Esophagus mucosa (tissue), 1 donor: Measurements from ENCODE around the gene JAM3. TPM values are rescaled to one million over a fixed set of nuclear protein-coding genes. Genes with fewer than 3 reads are reported as not detected.

Experiments
- ATAC-seq: fragments of 200-7000 bp; cut with Tn5 transposase; one replicate; pipeline ENCODE4 v1.9.1; 2020
- total RNA-seq: library from RNA; stranded (reverse); gene quantifications from one replicate; pipeline ENCODE4 v1.2.4, GENCODE V29; 2023
- donor health status: DM: yes; HTN: yes; CAD: no.

Gene JAM3
- 1.7 TPM for total RNA-seq

- ATAC-seq: peak; percentile 83
Observed at GRCh38 chr11:134068829-134069425, at the start of gene JAM3. JAM3 (plus strand) TSS chr11:134069072; CDS start chr11:134069084, 12 bp downstream.

- ATAC-seq: no peak
Observed at GRCh38 chr11:134019500-134019899, 49.4 kb upstream of the JAM3 start.

- ATAC-seq: no peak
Observed at GRCh38 chr11:134020598-134020997, 48.3 kb upstream of the JAM3 start.

- no peak for ATAC-seq
Observed at GRCh38 chr11:134021326-134021725, 47.5 kb upstream of the JAM3 start.

- ATAC-seq: no peak
Observed at GRCh38 chr11:134022748-134023147, 46.1 kb upstream of the JAM3 start.

GRCh38 chr11:134024420-134025081 is 44.3 kb upstream of the JAM3 start:
- peak; percentile 88 for ATAC-seq

GRCh38 chr11:134025082-134025429 is 43.8 kb upstream of the JAM3 start:
- no peak for ATAC-seq

GRCh38 chr11:134026655-134027343 is 42.1 kb upstream of the JAM3 start:
- ATAC-seq: no peak

GRCh38 chr11:134027671-134028070 is 41.2 kb upstream of the JAM3 start:
- ATAC-seq: no peak

GRCh38 chr11:134028368-134028920 is 40.4 kb upstream of the JAM3 start:
- no peak for ATAC-seq

- ATAC-seq: no peak
Observed at GRCh38 chr11:134030853-134031252, 38.0 kb upstream of the JAM3 start.

- ATAC-seq: no peak
Observed at GRCh38 chr11:134032043-134032442, 36.8 kb upstream of the JAM3 start.

- no peak for ATAC-seq
Observed at GRCh38 chr11:134032501-134033091, 36.3 kb upstream of the JAM3 start.

GRCh38 chr11:134033276-134033675 is 35.6 kb upstream of the JAM3 start:
- ATAC-seq: no peak

- ATAC-seq: peak; percentile 87
Observed at GRCh38 chr11:134033696-134034491, 35.0 kb upstream of the JAM3 start.

GRCh38 chr11:134034496-134035381 is 34.1 kb upstream of the JAM3 start:
- peak; percentile 84 for ATAC-seq

- no peak for ATAC-seq
Observed at GRCh38 chr11:134036492-134037045, 32.3 kb upstream of the JAM3 start.

- peak; percentile 37 for ATAC-seq
Observed at GRCh38 chr11:134037046-134037908, 31.6 kb upstream of the JAM3 start.

- no peak for ATAC-seq
Observed at GRCh38 chr11:134038897-134039470, 29.9 kb upstream of the JAM3 start.
